ENCODE results near the gene FAM168B.

DNA sequence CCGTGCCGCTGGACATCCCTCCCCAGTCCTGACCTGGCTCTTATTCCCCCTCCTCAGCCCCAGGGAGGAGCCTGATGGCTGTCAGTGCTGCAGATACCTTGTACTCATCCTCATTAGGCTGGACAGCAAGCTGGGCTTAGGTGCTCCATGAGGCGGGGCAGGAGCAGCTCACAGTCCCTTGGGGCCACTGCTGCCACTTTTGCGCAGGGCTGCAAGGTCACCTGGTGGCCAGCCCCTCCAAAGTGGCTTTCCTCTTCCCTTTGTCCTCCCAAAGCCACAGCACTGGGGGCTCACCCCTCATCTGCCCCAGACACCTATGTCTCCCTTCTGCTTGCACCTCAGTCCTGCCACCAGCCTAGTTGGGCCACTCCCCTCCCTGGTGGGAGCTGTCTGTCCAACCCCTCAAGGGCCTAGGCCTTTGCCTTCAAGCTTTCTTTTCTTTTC lies 60.8 kb downstream of the FAM168B start:
- TF ChIP-seq, protein P1, sequence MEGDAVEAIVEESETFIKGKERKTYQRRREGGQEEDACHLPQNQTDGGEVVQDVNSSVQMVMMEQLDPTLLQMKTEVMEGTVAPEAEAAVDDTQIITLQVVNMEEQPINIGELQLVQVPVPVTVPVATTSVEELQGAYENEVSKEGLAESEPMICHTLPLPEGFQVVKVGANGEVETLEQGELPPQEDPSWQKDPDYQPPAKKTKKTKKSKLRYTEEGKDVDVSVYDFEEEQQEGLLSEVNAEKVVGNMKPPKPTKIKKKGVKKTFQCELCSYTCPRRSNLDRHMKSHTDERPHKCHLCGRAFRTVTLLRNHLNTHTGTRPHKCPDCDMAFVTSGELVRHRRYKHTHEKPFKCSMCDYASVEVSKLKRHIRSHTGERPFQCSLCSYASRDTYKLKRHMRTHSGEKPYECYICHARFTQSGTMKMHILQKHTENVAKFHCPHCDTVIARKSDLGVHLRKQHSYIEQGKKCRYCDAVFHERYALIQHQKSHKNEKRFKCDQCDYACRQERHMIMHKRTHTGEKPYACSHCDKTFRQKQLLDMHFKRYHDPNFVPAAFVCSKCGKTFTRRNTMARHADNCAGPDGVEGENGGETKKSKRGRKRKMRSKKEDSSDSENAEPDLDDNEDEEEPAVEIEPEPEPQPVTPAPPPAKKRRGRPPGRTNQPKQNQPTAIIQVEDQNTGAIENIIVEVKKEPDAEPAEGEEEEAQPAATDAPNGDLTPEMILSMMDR (IDR thresholded peaks at IDR 0.05): no peak
- TF ChIP-seq POLR2A (IDR thresholded peaks at IDR 0.05): no peak
